NOMO-1 treated with DMSO at 0.1 percent for 48 hours (cell line): Measurements from ENCODE around the gene TUBA3E.
"Not testable (repeated sequence)": the region's sequence is repeated elsewhere in the genome, so short reads cannot be mapped to it uniquely, and the experiment has no call there.

Experiments
- DNase-seq: peaks from one replicate; lab custom pipeline; 2025; ENCODE audit not compliant: unreplicated experiment; lab: John Stamatoyannopoulos, UW

Gene TUBA3E

GRCh38 chr2:130192451-130192850 lies 5.8 kb downstream of the TUBA3E start:
- DNase-seq = not testable (repeated sequence)

- not testable (repeated sequence) for DNase-seq
These were observed 6.9 kb downstream of the TUBA3E start for GRCh38 chr2:130191319-130191718.

DNA sequence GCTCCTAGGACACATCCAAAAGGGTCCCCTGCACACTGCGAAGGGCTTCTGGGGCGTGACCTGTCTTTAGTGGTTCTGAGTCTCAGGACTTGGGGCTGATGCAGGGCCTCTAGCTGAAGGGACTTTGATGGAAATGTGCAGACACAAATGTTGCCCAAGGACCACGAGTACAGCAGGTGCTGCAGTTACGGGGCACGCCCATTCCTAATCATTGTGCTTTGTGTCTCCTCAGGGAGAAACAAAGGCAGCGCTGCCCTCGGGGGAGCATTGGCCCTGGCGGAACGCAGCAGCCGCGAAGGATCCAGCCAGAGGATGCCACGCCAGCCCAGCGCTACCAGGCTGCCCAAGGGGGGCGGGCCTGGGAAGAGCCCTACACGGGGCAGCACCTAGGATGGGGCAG lies 8.0 kb downstream of the TUBA3E start:
- DNase-seq = no peak

GRCh38 chr2:130188958-130189357 lies 9.3 kb downstream of the TUBA3E start:
- DNase-seq = not testable (repeated sequence)

DNA sequence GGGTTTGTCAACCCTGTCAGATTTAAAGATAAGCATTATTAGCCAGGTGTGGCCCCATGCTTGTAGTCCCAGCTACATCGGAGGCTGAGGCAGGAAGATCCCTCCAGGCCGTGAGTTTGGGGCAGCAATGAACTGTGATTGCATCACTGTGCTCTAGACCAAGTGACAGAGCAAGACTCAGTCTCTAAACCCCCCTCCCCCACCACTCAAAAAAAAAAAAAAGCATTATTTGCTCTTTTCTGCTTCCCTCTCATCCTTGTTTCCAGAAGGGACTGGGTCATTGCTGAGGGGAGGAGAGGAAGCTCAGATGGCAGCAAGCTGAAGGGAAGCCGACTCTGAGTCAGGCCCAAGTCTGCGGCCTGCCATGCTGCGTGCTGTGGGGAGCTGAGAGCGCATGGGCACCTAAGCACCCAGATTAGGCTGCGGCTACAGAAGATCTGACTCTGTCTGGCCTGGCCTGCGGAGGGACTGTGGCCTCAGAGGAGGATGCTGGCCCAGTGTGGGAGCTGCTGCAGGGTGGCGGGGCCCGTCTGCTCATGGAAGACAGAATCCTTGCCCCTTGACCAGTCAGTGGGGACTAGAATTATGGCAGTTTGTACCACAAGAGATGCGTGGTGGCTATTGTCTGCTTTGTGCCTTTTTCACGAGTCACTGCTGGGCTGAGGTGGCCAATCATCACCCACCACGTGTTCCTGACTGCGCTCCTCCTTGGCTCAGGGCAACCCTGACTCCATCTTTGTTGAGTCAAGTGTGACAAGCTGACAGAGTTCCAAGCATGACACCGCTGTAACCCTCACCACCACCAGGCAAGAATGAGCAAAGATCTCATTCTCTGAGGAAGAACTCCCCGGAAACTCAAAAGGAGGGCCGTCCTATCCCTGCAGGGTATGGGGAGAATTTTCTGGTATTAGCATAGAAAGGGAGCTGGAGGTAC lies 10.1 kb downstream of the TUBA3E start:
- not testable (repeated sequence) for DNase-seq

- no peak for DNase-seq
These were observed 11.0 kb downstream of the TUBA3E start for GRCh38 chr2:130187268-130187667.

DNA sequence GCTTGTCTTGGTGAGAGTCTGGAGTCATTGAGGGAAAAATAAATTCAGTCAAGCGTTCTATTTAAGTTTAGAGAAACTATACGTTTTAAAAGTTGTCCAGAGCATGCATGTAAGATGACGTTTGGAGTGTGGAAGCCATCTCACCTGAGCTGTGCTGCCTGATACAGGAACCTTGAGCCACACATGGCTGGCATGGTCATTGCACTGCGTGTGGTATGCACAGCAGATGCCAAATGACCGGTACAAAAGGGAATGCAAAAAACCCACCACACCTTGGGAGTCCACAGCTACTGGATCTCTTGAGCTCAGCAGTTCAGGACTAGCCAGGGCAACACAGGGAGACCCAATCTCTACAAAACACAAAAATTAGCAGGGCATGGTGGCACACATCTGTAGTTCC lies 11.8 kb downstream of the TUBA3E start:
- no peak for DNase-seq

- no peak for DNase-seq
These were observed 12.3 kb downstream of the TUBA3E start for GRCh38 chr2:130185896-130186295.

- no peak for DNase-seq
These were observed 12.8 kb downstream of the TUBA3E start for GRCh38 chr2:130185436-130185835.

GRCh38 chr2:130183512-130184373 lies 14.5 kb downstream of the TUBA3E start:
- DNase-seq = no peak

DNA sequence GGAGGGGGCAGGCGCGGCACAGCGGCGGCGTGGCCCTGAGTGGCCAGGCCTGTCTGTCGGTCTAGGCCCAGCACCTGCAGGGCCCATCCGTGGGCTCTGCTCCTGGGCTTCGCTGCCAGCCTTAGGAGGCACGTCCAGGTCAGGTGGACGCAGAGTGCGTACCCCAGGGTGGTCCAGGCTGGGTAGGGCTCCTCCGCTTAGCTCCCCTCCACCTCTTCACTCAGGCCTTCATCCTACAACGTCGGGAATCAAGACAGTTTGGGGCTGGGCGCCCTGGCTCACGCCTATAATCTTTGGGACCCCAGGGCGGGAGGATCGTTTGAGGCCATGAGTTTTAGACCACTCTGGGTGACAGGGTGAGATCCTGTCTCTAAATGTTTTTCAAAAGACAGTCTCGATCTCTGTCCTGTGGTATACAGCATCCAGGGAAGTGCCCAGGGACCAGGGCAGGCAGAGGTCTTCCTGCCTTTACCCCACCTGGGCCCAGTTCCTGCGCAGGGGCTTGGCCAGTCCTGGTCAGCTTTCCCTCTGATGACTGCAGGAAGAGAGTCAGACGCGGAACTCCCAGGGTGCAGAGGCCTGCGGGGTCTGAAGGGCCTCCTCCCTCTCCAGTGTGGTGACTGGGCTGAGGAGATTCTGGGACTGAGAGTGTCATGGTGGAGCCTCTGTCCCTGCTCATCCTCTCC lies 15.3 kb downstream of the TUBA3E start:
- DNase-seq = not testable (repeated sequence)

GRCh38 chr2:130181880-130182682 lies 16.2 kb downstream of the TUBA3E start, which contains the start of gene MZT2B:
Gene MZT2B (plus strand): TSS chr2:130182262. CDS start chr2:130182283, 21 bp downstream.
- DNase-seq = peak; percentile 88

- peak; percentile 85 for DNase-seq
These were observed 16.8 kb downstream of the TUBA3E start, which contains the start of gene SMPD4 for GRCh38 chr2:130181325-130181879. Gene SMPD4 (minus strand): TSS chr2:130181602. CDS start chr2:130176592, 5,010 bp downstream.

DNA sequence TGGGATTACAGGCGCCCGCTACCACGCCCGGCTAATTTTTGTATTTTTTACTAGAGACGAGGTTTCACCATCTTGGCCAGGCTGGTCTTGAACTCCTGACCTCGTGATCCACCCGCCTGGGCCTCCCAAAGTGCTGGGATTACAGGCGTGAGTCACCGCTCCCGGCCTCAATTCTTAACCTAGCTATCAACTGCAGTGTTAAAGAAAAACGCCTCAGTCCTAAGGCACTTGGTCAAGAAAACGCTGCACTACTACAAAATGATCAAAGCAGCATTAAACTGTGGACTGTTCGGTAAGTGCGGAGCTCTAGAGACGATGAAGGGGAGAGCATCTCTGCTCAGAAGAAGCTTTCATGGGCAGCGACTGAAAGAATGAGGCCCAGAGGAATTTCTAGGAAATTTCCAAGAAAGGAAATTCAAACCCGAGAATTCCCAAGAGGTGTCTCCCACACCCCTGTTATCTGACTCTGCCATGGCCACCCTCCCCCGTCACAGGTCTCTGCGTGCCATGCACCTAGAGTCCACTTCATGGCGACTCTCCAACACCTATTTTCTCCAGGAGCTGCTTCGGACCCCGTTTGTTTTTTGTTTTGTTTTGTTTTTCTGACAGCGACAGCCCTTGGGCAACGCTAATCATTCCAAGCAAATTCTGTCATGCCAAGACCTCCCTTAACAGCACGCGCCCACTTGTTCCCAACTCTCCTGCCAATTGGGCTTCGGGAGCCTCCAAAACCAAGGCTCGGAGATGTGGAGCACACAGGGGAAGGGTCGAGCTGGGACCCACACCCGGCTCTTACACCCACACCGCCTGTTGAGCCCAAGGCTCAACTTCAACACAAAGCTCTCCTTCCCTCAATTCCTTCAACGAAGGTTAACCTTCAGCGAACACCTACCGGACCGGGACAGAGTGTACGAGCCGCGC lies 17.6 kb downstream of the TUBA3E start:
- not testable (repeated sequence) for DNase-seq

GRCh38 chr2:130174866-130175265 lies 23.4 kb downstream of the TUBA3E start:
- not testable (repeated sequence) for DNase-seq

DNA sequence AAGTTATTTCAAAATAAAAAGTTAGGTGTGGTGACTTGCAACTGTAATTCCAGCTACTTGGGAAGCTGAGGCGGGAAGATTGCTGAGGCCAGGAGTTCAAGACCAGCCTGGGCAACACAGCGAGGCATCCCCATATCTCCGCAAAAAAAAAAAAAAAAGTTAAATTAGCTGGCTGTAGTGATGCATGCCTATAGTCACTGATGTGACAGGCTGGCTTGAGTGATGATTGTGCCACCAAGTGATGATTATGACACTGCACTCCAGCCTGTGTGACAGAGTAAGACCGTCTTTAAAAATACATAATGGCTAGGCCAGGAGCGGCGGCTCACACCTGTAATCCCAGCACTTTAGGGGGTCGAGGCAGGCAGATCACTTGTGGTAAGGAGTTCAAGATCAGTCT lies 28.3 kb downstream of the TUBA3E start:
- no peak for DNase-seq

GRCh38 chr2:130169163-130169562 lies 29.1 kb downstream of the TUBA3E start:
- DNase-seq = not testable (repeated sequence)

GRCh38 chr2:130166611-130167010 lies 31.6 kb downstream of the TUBA3E start:
- DNase-seq = not testable (repeated sequence)
